BE2C (cell line): ENCODE results near the gene SLC5A4.

ENCODE experiments used
- DNase-seq: peaks from one replicate; pipeline ENCODE4 v3.0.0-alpha.2; 2020
- H3K27me3 ChIP-seq: fragments of 250-450 bp; sonication (Bioruptor Pico); 2 replicates; pipeline ENCODE4 v1.5.1; 2020; ENCODE audit warnings: mild to moderate bottlenecking
- H3K36me3 ChIP-seq: fragments of 250-450 bp; sonication (Bioruptor Pico); 2 replicates; pipeline ENCODE4 v1.5.1; 2020; ENCODE audit warnings: mild to moderate bottlenecking
- H3K4me1 ChIP-seq: fragments of 250-450 bp; sonication (Bioruptor Pico); 2 replicates; pipeline ENCODE4 v1.5.1; 2020
- H3K4me3 ChIP-seq: 2 replicates; pipeline ENCODE4 v1.5.1; 2011; ENCODE audit warnings: low read depth, low read length
- H3K9me3 ChIP-seq: fragments of 250-450 bp; sonication (Bioruptor Pico); 2 replicates; pipeline ENCODE4 v1.5.1; 2020
- CTCF ChIP-seq: IDR thresholded peaks from 2 replicates; pipeline ENCODE4 v1.5.1; 2012; ENCODE audit warnings: mild to moderate bottlenecking, low read depth, low read length

Gene SLC5A4

DNA sequence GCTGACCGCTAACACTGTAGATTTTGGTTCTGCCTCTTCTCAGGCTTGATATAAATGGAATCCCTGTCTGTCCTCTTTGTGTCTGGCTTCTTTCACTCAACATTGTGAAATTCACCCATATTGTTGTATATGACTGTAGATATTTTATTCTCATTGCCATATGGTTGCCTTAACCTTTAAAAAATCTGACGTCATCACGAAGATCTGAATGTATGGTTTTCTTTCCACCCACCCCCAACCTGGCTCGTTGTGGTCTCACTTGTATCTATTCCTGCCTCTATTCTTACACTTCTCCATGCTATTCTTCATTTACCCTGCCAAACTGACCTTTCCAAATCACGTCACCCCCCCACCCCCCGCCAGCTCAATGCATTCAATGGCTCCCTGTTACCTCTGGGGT is 74.1 kb downstream of the SLC5A4 start:
- no peaks in the 10 kb centered on the region for H3K9me3 ChIP-seq
- no peak overlapping the region for H3K4me3 ChIP-seq
- H3K36me3 ChIP-seq = no peaks in the 10 kb centered on the region
- H3K27me3 ChIP-seq = peaks cover 2% of the 10 kb centered on the region
- no peak for DNase-seq
- H3K4me1 ChIP-seq = no peaks in the 10 kb centered on the region
- no peak for TF ChIP-seq CTCF

GRCh38 chr22:32177221-32177765 is 77.9 kb downstream of the SLC5A4 start:
- Histone ChIP-seq H3K4me1 (no peaks in the 10 kb centered on the region), H3K36me3 (no peaks in the 10 kb centered on the region), H3K9me3 (no peaks in the 10 kb centered on the region), H3K27me3 (peaks cover 27% of the 10 kb centered on the region), H3K4me3 (no peak overlapping the region)
- no peak for TF ChIP-seq CTCF
- no peak for DNase-seq

DNA sequence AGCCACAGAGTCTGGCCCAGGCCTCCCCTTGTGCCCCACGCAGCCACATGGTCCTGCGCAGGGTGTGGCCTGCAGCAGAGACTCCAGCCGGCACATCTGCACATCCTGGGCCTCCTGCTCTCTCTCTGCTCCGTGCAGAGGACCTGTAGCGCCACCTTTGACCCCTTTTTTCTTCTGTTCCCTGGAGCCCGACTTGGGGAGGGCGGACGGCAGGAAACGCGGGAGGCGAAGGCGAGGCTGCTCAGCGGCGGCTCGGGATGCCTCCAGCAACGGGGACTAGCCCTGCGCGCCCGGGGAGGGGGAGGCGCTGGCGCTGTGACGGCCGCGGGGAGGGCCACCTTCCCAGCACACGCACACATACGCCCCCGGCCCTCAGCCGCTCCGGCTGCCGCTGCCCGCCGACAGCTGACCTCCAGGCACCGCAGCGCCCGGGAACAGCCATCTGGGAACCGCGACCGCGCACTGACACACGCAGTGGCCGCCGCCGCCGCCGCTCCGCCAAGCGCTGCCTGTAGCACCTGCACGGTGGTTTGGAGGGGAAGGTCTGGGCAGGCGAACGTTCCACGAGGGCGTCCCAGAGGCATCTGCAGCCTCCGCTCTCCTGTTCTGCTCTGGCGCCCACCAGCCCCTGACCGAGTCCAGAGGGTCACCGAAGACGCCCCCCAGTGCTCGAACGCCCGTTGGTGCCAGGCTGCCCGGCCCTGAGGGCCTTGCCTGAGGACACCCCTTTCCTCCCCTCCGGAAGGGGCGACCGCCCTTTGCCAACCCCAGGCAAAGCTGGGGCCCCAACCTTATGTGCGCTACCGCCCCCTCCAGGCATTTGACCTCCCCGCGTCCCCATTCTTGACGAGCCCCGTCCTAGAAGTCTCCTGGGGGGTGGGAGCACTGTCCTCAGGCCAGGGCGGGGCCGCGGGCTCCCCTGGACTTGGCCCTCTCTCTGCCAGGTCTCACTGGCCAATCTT is 79.2 kb downstream of the SLC5A4 start:
- no peaks in the 10 kb centered on the region for H3K4me1 ChIP-seq
- H3K27me3 ChIP-seq = peaks cover 27% of the 10 kb centered on the region
- peak; percentile 12 for DNase-seq
- TF ChIP-seq CTCF = no peak
- no peaks in the 10 kb centered on the region for H3K36me3 ChIP-seq
- H3K9me3 ChIP-seq = no peaks in the 10 kb centered on the region
- no peak overlapping the region for H3K4me3 ChIP-seq

- H3K27me3 ChIP-seq = peaks cover 27% of the 10 kb centered on the region
- no peak overlapping the region for H3K4me3 ChIP-seq
- H3K36me3 ChIP-seq = no peaks in the 10 kb centered on the region
- TF ChIP-seq CTCF = no peak
- H3K4me1 ChIP-seq = no peaks in the 10 kb centered on the region
- H3K9me3 ChIP-seq = no peaks in the 10 kb centered on the region
- no peak for DNase-seq
Observed at GRCh38 chr22:32175115-32175514, 80.0 kb downstream of the SLC5A4 start.
